OCI-LY1 (cell line): ENCODE measurements around the gene ARHGEF17.

ENCODE experiments used
- H2AFZ ChIP-seq: fragments of 200-600 bp; sonication (generic), shearing (Covaris generic); 2 replicates; pipeline ENCODE4 v1.6.0; 2014; ENCODE audit warnings: antibody characterized with exemption, mild to moderate bottlenecking, low read length
- H3F3A ChIP-seq: fragments of 200-600 bp; sonication (generic), shearing (Covaris generic); 2 replicates; pipeline ENCODE4 v1.6.0; 2014; ENCODE audit warnings: mild to moderate bottlenecking, antibody characterized with exemption, low read length, moderate library complexity; ENCODE audit not compliant: insufficient read depth
- H3K27ac ChIP-seq: fragments of 200-600 bp; sonication (generic); 2 replicates; pipeline ENCODE4 v1.5.1; 2014; ENCODE audit warnings: low read length, mixed run types, mild to moderate bottlenecking, low read depth; ENCODE audit not compliant: poor library complexity, severe bottlenecking
- H3K27me3 ChIP-seq: fragments of 200-600 bp; sonication (generic); 2 replicates; pipeline ENCODE4 v1.6.0; 2014; ENCODE audit warnings: antibody characterized with exemption, mild to moderate bottlenecking, low read length, moderate library complexity; ENCODE audit not compliant: insufficient read depth
- H3K36me3 ChIP-seq: fragments of 200-600 bp; sonication (generic); 2 replicates; pipeline ENCODE4 v1.6.1; 2014; ENCODE audit warnings: mild to moderate bottlenecking, antibody characterized with exemption, low read length, moderate library complexity, mixed read lengths; ENCODE audit not compliant: insufficient read depth
- H3K4me1 ChIP-seq: fragments of 200-600 bp; sonication (generic); 2 replicates; pipeline ENCODE4 v1.5.1; 2014; ENCODE audit warnings: mild to moderate bottlenecking, low read length, moderate library complexity; ENCODE audit not compliant: insufficient read depth, severe bottlenecking
- H3K4me2 ChIP-seq: fragments of 200-600 bp; sonication (generic), shearing (Covaris generic); 2 replicates; pipeline ENCODE4 v1.6.1; 2014; ENCODE audit warnings: low read length
- H3K4me3 ChIP-seq: fragments of 200-600 bp; sonication (generic); 2 replicates; pipeline ENCODE4 v1.5.1; 2014; ENCODE audit warnings: low read length, low read depth, mild to moderate bottlenecking, mixed read lengths; ENCODE audit not compliant: poor library complexity, severe bottlenecking
- H3K79me2 ChIP-seq: fragments of 200-600 bp; shearing (Covaris generic); 2 replicates; pipeline ENCODE4 v1.6.1; 2016; ENCODE audit warnings: mixed run types, low read length, mixed read lengths; ENCODE audit not compliant: insufficient read depth
- H3K9ac ChIP-seq: fragments of 200-600 bp; sonication (generic), shearing (Covaris generic); 2 replicates; pipeline ENCODE4 v1.6.1; 2014; ENCODE audit warnings: mild to moderate bottlenecking, low read length, mixed read lengths
- H3K9me2 ChIP-seq: fragments of 200-600 bp; sonication (generic), shearing (Covaris generic); 2 replicates; pipeline ENCODE4 v1.6.1; 2014; ENCODE audit warnings: low read depth, mild to moderate bottlenecking, low read length, mixed read lengths
- H3K9me3 ChIP-seq: fragments of 200-600 bp; shearing (Covaris generic); 2 replicates; pipeline ENCODE4 v1.6.1; 2014; ENCODE audit warnings: low read length, mixed read lengths
- H4K20me1 ChIP-seq: fragments of 200-600 bp; sonication (generic), shearing (Covaris generic); 2 replicates; pipeline ENCODE4 v1.6.0; 2016; ENCODE audit warnings: mild to moderate bottlenecking, low read length; ENCODE audit not compliant: insufficient read depth
- CTCF ChIP-seq: fragments of 200-600 bp; sonication (generic), shearing (Covaris generic); IDR thresholded peaks from 2 replicates; pipeline ENCODE4 v1.5.1; 2017; ENCODE audit warnings: mild to moderate bottlenecking, antibody characterized with exemption, low read length, moderate library complexity, mixed read lengths
- EZH2 ChIP-seq: fragments of 200-600 bp; sonication (generic), shearing (Covaris generic); IDR thresholded peaks from 2 replicates; pipeline ENCODE4 v1.8.0; 2017; ENCODE audit warnings: borderline replicate concordance, mixed run types, mild to moderate bottlenecking, antibody characterized with exemption, low read length, moderate library complexity, mixed read lengths

The ARHGEF17 gene

GRCh38 chr11:73346186-73346935 lies 38.3 kb downstream of the ARHGEF17 start:
- Histone ChIP-seq H3K9me2 (no peaks in the 10 kb centered on the region), H3K9me3 (no peaks in the 10 kb centered on the region), H3K4me3 (no peak overlapping the region), H3K27ac (no peak overlapping the region), H3K27me3 (no peaks in the 10 kb centered on the region; the same call in 1 of the 2 replicates), H3K9ac (no peak overlapping the region), H3K36me3 (no peaks in the 10 kb centered on the region), H3K79me2 (no peaks in the 10 kb centered on the region), H3K4me1 (no peaks in the 10 kb centered on the region), H3K4me2 (no peak overlapping the region), H4K20me1 (no peaks in the 10 kb centered on the region), H2AFZ (no peak overlapping the region), H3F3A (no peaks in the 10 kb centered on the region)
- no peak for TF ChIP-seq CTCF
- TF ChIP-seq EZH2: no peak

GRCh38 chr11:73347067-73347466 lies 39.0 kb downstream of the ARHGEF17 start:
- Histone ChIP-seq H3K4me2 (no peak overlapping the region), H3K27ac (no peak overlapping the region), H3K9me3 (no peaks in the 10 kb centered on the region), H4K20me1 (no peaks in the 10 kb centered on the region), H3K79me2 (no peaks in the 10 kb centered on the region), H2AFZ (no peak overlapping the region), H3K9me2 (no peaks in the 10 kb centered on the region), H3K9ac (no peak overlapping the region), H3F3A (no peaks in the 10 kb centered on the region), H3K36me3 (no peaks in the 10 kb centered on the region), H3K27me3 (no peaks in the 10 kb centered on the region; the same call in 1 of the 2 replicates), H3K4me1 (no peaks in the 10 kb centered on the region), H3K4me3 (no peak overlapping the region)
- TF ChIP-seq EZH2 (no peak), CTCF (no peak)

GRCh38 chr11:73348838-73349237 lies 40.8 kb downstream of the ARHGEF17 start:
- Histone ChIP-seq H2AFZ (no peak overlapping the region), H3K79me2 (no peaks in the 10 kb centered on the region), H4K20me1 (no peaks in the 10 kb centered on the region), H3K36me3 (no peaks in the 10 kb centered on the region), H3K27ac (no peak overlapping the region), H3K9me3 (no peaks in the 10 kb centered on the region), H3K4me3 (no peak overlapping the region), H3K9ac (no peak overlapping the region), H3K4me2 (no peak overlapping the region), H3K4me1 (no peaks in the 10 kb centered on the region), H3K9me2 (no peaks in the 10 kb centered on the region), H3F3A (no peaks in the 10 kb centered on the region), H3K27me3 (peaks cover 5% of the 10 kb centered on the region; the same call in 1 of the 2 replicates)
- no peak for TF ChIP-seq CTCF
- TF ChIP-seq EZH2: no peak
